Astrocyte of the spinal cord (primary cell): ENCODE data around the gene BMP7.

Source experiments
- DNase-seq: peaks from one replicate; pipeline ENCODE4 v3.0.0; 2011; ENCODE audit warnings: low read depth, low spot score
- H3K4me3 ChIP-seq: 2 replicates; pipeline ENCODE4 v1.5.1; 2011; ENCODE audit warnings: low read depth, mild to moderate bottlenecking, low read length, moderate library complexity
- in situ Hi-C: cut with HindIII; loops from 2 replicates; pipeline ENCODE4 v1.10.0; 2017; ENCODE audit warnings: low sequenced_read_pairs
- TF ChIP-seq, protein P1 (sequence below): IDR thresholded peaks from 2 replicates; pipeline ENCODE4 v1.5.1; 2012; ENCODE audit warnings: low read depth, mild to moderate bottlenecking, low read length, inconsistent platforms

The BMP7 gene

DNA sequence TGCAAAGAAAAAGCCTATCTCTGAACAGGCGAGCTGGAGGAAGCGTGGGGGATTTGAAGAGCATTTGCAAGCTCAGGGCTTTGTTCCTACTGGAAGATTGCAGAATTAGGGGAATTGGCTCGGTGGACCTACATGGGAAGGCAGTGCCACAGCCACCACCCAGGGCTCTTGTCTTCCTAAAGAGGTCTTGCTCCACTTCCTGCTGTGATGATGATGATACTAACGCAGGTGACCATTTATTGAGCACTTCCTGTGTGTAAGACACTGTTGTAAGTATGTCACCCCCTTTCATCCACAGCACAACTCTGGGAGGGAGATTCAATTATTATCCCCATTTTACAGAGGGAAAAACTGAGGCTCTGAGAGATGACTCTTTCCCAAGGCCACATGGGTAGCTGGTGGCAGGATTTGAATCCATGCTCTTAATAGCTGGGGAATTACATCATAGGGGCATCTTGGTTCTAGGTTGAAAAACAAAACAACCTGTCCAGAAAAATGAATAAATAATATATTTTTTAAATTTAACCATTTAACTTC is 41.2 kb downstream of the BMP7 start:
- DNase-seq: no peak
- no peak overlapping the region for H3K4me3 ChIP-seq
- in situ Hi-C loops: no loop called here
- TF ChIP-seq, protein P1, sequence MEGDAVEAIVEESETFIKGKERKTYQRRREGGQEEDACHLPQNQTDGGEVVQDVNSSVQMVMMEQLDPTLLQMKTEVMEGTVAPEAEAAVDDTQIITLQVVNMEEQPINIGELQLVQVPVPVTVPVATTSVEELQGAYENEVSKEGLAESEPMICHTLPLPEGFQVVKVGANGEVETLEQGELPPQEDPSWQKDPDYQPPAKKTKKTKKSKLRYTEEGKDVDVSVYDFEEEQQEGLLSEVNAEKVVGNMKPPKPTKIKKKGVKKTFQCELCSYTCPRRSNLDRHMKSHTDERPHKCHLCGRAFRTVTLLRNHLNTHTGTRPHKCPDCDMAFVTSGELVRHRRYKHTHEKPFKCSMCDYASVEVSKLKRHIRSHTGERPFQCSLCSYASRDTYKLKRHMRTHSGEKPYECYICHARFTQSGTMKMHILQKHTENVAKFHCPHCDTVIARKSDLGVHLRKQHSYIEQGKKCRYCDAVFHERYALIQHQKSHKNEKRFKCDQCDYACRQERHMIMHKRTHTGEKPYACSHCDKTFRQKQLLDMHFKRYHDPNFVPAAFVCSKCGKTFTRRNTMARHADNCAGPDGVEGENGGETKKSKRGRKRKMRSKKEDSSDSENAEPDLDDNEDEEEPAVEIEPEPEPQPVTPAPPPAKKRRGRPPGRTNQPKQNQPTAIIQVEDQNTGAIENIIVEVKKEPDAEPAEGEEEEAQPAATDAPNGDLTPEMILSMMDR: no peak

- TF ChIP-seq, protein P1: no peak
- in situ Hi-C loops: no loop called here
- no peak overlapping the region for H3K4me3 ChIP-seq
- no peak for DNase-seq
Observed at GRCh38 chr20:57224641-57225138, 41.8 kb downstream of the BMP7 start.

- no peak for DNase-seq
- in situ Hi-C loops: no loop called here
- H3K4me3 ChIP-seq: no peak overlapping the region
- TF ChIP-seq, protein P1: no peak
Observed at GRCh38 chr20:57223648-57224489, 42.6 kb downstream of the BMP7 start.

DNA sequence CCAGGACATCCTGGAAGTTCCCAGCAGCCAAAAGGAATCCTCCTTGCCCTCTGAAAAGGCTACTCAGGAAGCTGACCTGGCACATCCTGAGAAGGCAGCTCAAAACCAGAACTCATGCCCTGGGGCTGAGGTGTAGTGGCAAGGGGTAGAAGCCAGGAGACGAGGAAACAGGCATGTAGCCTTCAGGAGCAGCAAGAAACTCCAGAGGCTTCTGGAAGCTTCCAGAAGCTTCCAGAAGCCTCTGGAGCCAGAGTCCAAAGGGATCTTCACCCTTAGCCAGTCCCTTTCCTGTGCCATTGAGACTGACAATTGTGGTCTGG is 43.9 kb downstream of the BMP7 start:
- TF ChIP-seq, protein P1: no peak
- no peak for DNase-seq
- in situ Hi-C loops: no loop called here
- H3K4me3 ChIP-seq: no peak overlapping the region

DNA sequence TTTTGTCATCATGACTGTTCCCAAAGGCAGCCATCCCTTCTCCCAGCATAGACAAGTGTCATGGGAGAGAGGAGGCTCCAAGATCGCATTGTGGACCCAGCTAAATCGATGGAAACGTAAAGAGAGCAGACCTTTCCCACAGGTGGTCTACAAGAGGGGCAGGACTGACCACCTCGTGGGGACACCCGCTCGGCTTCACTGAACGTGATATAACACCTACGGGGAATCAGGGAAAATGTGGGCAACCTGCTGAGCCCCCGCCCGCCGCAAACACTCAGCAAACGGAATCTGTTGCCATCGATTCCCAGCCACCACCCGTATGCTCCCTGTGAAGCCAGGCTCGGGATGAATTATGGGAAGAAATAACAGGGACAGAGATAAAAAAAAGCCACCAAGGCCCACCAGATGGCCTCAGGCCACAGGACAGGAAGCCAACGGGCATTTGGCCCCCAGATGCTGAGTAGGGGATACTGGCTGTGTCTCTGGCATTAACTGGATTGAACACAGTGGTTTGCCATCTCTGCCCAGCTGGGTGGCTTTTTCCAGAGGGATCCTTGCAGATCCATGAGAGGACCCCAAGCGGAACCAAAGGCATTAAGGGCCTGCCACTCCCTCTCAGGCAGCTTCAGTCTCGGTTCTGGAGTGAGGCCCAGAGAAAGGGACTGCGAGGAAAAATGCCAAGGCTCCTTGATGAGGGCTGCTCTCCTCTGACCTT is 44.4 kb downstream of the BMP7 start:
- DNase-seq: no peak
- in situ Hi-C loops: no loop called here
- no peak overlapping the region for H3K4me3 ChIP-seq
- TF ChIP-seq, protein P1: no peak

GRCh38 chr20:57220337-57221145 is 45.9 kb downstream of the BMP7 start:
- TF ChIP-seq, protein P1: no peak
- H3K4me3 ChIP-seq: no peak overlapping the region
- no peak for DNase-seq
- in situ Hi-C loops: no loop called here
